Gastrocnemius medialis (tissue), 4 donors: ENCODE results near the gene MINK1.

ENCODE experiments used
- POLR2A ChIP-seq, 2 donors: fragments of 450-650 bp; IDR thresholded peaks; one replicate each; pipeline ENCODE4 v1.6.1; 2017; ENCODE audit warnings: antibody characterized with exemption in 2 of 2, mild to moderate bottlenecking in 2 of 2, moderate library complexity in 2 of 2
- TF ChIP-seq, protein P1 (sequence below), 5 experiments: fragments of 450-650 bp in 3 of 5; fragments of 200-600 bp in 2 of 5; sonication (generic) in 2 of 5; IDR thresholded peaks in 4 of 5; conservative IDR thresholded peaks in 1 of 5; 1 replicate in 4 of 5; 2 replicates in 1 of 5; pipeline ENCODE4 v1.5.1; 2016 to 2019; ENCODE audit warnings: antibody characterized with exemption in 5 of 5, mild to moderate bottlenecking in 3 of 5, moderate library complexity in 3 of 5

DNA sequence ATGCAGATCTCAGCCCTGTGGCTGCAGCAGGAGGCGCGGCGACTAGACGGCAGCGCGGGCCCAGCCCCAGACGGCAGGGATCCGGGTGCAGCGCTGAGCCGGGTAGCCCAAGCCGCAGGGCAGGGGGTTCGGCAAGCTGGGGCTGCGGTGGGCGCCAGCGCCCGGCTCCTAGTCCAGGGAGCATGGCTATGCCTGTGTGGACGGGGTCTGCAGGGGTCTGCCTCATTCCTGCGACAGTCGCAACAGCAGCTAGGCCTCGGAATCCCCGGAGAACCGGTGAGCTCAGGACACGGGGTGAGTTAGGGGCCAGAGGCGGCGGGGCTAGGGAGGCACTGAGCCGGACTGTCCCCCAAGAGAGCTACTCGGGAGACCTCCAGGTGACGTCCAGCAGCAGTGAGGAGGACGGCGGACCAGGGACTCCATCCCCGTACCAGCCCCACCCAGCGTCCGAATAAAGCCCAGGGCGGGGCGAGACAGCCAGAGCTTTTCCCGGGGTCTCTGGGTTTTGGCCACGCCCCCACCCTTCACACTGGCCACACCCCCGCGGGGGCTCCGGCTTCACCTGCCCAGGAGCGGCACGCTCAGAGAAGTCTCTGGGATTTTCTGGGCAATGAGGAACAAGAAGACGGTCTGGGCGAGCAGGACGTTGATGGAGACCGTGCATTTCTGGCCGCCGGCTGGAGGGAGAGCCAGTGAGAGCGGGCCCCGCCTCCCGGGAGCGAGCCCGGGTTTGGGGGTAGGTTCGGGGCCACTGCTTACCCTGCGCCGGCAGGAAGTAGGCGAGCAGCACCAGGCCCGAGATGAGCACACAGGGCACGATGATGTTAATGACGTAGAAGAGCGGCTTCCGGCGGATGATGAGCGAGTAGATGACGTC lies 67.3 kb downstream of the MINK1 start:
- TF ChIP-seq, protein P1, sequence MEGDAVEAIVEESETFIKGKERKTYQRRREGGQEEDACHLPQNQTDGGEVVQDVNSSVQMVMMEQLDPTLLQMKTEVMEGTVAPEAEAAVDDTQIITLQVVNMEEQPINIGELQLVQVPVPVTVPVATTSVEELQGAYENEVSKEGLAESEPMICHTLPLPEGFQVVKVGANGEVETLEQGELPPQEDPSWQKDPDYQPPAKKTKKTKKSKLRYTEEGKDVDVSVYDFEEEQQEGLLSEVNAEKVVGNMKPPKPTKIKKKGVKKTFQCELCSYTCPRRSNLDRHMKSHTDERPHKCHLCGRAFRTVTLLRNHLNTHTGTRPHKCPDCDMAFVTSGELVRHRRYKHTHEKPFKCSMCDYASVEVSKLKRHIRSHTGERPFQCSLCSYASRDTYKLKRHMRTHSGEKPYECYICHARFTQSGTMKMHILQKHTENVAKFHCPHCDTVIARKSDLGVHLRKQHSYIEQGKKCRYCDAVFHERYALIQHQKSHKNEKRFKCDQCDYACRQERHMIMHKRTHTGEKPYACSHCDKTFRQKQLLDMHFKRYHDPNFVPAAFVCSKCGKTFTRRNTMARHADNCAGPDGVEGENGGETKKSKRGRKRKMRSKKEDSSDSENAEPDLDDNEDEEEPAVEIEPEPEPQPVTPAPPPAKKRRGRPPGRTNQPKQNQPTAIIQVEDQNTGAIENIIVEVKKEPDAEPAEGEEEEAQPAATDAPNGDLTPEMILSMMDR (IDR thresholded peaks at IDR 0.05 in 4 of 5, conservative IDR thresholded peaks at IDR 0.05 in 1 of 5) = no peak
- TF ChIP-seq POLR2A (IDR thresholded peaks at IDR 0.05) = no peak
